GM10266 (cell line): ENCODE results near the gene MACROD2.
"Not testable (repeated sequence)": the region's sequence is repeated elsewhere in the genome, so short reads cannot be mapped to it uniquely, and the experiment has no call there.

Experiments used
- DNase-seq: peaks from one replicate; pipeline ENCODE4 v3.0.0; 2012; ENCODE audit errors: extremely low spot score
- TF ChIP-seq, protein P1 (sequence below): IDR thresholded peaks from 2 replicates; pipeline ENCODE4 v1.5.1; 2012; ENCODE audit warnings: mild to moderate bottlenecking, low read depth; ENCODE audit not compliant: control insufficient read depth, insufficient read depth; ENCODE audit errors: missing control alignments

Gene MACROD2

DNA sequence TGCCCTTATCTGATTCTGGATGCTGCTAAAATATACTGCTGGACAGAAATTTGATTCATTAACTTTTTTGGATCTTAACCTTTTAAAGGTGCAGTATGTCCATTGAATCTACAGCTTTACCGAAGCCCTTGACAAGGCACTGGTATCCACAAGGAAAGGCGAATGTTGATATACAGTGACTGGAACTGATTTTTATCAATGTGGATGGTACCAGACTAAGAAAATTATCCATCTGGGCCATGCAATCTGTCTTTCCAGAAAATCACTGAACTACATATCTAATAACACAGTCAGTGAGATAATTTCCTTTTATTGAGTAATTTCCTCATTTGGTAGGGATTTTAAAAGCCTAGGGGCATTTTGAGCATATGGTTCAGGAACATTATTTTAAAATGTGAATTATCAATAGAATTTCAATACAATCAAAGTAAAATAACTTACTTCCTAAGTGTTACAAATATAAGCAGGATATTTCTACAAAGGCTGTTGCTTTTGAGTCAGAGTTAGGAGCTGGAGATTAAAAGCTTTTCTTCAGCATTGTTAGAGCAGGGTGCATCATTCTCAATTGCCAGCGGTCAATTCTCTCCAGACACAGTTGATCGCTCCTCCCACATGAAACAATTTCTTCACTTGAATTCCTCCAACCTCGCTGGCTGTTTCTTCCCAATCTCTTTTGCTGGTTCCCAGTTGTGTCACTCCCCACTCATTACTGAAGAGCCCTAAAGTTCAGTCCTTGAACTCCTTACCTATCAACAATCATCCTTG lies 927.4 kb downstream of the MACROD2 start:
- TF ChIP-seq, protein P1, sequence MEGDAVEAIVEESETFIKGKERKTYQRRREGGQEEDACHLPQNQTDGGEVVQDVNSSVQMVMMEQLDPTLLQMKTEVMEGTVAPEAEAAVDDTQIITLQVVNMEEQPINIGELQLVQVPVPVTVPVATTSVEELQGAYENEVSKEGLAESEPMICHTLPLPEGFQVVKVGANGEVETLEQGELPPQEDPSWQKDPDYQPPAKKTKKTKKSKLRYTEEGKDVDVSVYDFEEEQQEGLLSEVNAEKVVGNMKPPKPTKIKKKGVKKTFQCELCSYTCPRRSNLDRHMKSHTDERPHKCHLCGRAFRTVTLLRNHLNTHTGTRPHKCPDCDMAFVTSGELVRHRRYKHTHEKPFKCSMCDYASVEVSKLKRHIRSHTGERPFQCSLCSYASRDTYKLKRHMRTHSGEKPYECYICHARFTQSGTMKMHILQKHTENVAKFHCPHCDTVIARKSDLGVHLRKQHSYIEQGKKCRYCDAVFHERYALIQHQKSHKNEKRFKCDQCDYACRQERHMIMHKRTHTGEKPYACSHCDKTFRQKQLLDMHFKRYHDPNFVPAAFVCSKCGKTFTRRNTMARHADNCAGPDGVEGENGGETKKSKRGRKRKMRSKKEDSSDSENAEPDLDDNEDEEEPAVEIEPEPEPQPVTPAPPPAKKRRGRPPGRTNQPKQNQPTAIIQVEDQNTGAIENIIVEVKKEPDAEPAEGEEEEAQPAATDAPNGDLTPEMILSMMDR: no peak
- no peak for DNase-seq

DNA sequence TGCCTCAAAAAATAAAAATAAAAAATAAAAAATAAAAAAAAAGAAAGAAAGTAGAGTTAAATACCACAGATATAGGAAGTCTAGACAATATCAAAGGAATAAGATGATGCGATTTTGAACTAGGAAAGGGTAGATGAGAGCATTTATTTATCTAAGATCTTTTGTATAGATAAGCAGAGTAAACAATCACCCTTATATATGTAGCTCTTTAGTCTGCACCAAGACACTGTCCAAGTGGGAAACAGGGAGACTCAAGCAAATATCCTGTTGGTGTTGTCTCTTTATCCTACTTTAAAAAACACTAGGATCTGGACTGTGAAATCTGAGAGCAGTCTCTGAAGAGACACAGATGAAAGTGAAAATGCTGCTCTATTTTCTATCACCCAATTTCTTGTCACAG lies 929.1 kb downstream of the MACROD2 start:
- no peak for DNase-seq
- TF ChIP-seq, protein P1: no peak

DNA sequence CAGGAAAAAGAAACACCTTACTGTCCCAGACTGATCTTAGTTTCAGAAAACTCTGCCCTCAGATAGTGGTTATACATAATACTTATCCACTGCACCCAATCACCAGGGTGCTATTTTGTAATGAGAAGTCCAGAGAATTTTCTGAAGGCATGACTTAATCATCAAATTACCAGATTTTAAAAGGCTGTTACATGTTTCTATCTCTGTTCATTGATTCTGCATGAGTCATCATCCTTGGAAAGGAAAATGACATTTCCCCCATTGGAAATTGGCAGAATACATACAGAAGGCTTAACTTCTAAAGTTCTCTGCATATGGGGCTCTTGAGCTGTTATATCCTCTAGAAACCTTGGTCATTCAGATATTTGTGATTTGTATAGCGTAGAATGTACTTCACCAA lies 930.0 kb downstream of the MACROD2 start:
- TF ChIP-seq, protein P1: no peak
- no peak for DNase-seq

DNA sequence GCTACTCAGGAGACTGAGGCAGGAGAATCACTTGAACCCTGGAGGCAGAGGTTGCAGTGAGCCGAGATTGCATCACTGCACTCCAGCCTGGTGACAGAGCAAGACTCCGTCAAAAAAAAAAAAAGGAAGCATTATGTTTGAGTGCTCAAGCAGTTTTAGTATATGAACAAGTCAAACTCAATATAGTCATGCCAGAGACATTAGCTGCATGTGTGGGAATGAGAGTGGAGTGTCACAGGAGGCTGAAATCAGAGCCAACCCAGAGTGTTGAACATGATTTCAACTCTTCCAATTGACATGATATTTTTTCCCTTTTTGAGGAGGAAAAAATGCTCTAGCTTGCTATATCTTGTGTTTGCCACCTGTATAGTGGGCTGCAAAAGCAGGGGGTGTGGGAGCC lies 931.1 kb downstream of the MACROD2 start:
- DNase-seq: not testable (repeated sequence)

DNA sequence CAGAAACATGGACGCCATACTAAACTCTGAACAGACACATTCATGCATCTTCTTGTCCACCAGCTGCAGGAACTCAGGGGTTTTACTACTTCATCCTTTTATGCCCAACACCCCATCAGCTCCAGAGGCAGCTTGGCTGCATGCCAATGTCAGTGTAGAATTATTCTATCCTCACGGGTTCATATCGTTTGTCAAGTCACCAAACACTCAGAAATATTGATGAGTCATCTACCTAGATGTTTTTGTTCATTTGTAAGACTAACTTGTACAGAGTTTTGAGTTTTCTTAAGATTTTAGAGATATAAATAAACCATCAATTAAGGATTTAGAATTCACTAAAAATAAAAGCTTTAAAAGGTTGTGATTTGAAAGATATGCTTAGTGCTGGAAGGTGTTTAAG lies 932.8 kb downstream of the MACROD2 start:
- no peak for DNase-seq
- TF ChIP-seq, protein P1: no peak

DNA sequence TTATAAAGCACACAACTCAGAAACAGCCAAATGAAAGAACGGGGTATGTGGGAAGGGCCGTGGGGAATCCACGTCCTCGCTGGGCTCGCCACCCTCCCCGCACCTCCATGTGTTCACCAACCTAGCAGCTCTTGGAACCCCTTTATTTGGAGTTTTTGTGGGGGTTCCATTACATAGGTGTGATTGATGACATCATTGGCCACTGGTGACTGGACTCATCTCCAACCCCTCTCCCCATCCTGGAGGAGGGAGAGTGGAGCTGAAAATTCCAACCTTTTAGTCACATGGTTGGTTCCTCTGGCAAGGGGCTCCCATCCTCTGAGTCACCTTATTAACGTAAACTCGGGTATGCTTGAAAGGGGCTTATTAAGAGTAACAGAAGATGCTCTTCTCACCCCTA lies 934.1 kb downstream of the MACROD2 start:
- TF ChIP-seq, protein P1: no peak
- no peak for DNase-seq

DNA sequence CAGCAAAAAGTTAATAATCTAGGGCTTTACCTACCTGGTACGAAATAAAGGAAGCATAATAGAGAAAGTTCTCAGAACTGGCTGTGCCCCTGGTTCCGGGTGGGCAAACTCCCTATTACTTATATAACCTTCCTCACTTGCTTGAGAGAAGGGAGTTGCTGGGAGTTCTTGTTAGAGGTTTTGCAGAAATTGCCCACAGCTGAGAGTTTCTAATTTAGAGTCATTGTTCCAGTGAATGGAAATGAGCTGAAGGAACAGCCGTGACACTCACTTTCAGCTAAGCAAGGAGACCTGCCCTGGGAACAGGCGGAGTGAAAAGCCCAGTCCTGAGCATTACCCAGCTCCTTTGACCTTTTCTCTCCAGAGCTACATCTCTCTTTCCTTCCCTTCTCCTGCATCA lies 936.7 kb downstream of the MACROD2 start:
- TF ChIP-seq, protein P1: no peak
- no peak for DNase-seq

DNA sequence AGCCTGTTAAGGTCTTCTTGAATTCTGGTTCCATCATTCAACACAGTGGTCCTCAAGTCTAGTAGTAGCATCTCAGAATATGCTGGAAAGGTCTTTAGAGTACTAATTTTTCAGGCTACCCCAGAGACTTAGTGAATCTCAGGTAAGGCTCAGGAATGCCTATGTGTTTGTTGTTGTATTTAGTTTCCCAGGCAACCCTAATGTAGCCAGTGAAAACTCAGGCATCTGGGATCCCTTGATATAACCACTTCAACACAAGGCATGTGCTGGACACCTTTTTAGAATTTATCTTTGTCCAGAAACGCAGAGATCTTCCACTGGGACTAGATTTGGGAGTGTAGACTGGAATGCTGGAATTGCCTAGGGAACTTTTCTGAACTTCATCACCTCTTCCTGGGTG lies 940.0 kb downstream of the MACROD2 start:
- TF ChIP-seq, protein P1: no peak

More for the DNA sequence above, 940.0 kb downstream of the MACROD2 start:
- no peak for DNase-seq
